Measurements from ENCODE around the gene FPGS. TPM values are rescaled to one million over a fixed set of nuclear protein-coding genes. Genes with fewer than 3 reads are reported as not detected.
"Not testable (repeated sequence)": the region's sequence is repeated elsewhere in the genome, so short reads cannot be mapped to it uniquely, and the experiment has no call there.

Gene FPGS
- total RNA-seq, 1 donor from 2014 or later: 65.1 TPM

DNA sequence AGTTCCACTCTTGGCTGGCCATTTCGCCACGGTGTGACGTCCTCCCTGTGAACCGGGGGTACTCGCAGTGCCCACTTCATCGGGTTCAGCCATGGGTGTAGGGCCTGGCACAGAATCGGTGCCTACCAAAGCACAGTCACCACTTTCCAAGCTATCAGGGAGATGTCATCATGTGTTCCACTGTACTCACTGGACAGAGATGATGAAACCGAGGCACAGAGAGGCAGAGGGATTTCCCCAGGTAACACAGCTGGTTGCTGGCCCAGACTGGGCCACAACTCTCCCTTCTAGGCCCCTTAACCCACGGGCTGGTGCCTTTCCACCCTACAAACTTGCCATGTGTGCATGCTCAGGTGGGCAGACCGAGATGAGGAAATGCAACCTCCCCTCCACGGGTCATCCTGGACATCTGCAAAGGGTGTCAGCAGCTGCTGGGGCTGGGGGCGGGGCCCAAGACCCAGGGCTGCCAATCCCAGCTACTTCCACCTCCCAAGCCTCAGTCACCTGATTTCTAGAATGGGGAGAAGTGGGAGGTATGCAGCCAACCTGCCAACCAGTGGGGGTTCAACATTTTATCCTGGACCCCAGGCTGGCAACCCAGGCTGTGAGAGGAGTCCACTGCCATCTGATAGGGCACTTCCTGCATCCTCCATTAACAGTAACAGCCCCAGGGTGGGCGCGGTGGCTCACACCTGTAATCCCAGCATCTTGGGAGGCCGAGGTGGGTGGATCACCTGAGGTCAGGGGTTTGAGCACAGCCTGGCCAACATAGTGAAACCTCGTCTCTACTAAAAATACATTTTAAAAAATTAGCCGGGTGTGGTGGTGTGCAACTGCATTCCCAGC, 23.3 kb upstream of the FPGS start:
- Mint-ChIP-seq H3K36me3 (ENCODE audit: unreplicated experiment) (no peaks in the 10 kb centered on the region), H3K4me1 (ENCODE audit: unreplicated experiment) (peaks cover 15% of the 10 kb centered on the region), H3K27ac (ENCODE audit: unreplicated experiment) (peak overlapping the region; percentile 27), H3K4me3 (ENCODE audit: unreplicated experiment) (no peak overlapping the region), H3K9me3 (ENCODE audit: unreplicated experiment) (no peaks in the 10 kb centered on the region), H3K27me3 (ENCODE audit: unreplicated experiment) (no peaks in the 10 kb centered on the region)
- DNase-seq (ENCODE audit: extremely low spot score, unreplicated experiment): no peak
- TF ChIP-seq, protein P1, sequence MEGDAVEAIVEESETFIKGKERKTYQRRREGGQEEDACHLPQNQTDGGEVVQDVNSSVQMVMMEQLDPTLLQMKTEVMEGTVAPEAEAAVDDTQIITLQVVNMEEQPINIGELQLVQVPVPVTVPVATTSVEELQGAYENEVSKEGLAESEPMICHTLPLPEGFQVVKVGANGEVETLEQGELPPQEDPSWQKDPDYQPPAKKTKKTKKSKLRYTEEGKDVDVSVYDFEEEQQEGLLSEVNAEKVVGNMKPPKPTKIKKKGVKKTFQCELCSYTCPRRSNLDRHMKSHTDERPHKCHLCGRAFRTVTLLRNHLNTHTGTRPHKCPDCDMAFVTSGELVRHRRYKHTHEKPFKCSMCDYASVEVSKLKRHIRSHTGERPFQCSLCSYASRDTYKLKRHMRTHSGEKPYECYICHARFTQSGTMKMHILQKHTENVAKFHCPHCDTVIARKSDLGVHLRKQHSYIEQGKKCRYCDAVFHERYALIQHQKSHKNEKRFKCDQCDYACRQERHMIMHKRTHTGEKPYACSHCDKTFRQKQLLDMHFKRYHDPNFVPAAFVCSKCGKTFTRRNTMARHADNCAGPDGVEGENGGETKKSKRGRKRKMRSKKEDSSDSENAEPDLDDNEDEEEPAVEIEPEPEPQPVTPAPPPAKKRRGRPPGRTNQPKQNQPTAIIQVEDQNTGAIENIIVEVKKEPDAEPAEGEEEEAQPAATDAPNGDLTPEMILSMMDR (IDR thresholded peaks at IDR 0.05): no peak

DNA sequence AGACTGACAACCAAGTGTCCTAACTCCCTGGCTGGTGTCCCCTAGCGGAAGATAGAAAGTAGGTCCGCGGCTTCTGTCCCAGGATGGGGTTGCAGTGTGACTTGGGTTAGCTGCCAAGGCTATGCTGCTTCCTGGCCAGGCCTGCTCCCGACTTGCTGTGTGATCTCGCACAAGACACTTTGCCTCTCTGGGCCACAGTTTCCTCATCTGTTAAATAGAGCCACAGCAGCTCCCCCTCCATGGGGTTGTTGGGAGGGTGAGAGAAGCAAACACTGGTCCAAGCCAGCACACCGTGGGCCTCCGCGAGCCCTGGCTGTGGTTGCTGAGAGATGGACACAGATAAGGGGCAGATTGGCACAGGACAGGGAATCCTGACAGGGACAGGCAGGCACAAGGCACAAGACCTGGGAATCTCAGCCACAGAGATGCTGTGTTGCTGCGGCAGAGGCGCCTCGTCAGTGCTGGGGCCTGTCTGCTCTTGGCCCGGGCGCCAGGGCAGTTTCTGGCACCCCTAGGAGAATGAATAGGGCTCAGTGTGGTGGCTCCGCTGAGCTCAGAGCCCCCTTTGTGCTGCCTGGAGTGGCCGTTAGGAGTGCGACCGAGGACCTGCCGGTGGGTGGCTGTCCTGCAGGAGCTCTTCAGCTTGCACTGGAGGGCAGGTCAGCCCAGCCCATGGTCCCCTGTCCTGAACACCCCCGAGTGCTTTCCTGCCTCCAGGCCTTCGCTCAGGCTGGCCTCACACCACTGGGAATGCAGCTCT, 22.4 kb upstream of the FPGS start:
- TF ChIP-seq, protein P1 (IDR thresholded peaks at IDR 0.05): no peak
- H3K4me1 Mint-ChIP-seq (ENCODE audit: unreplicated experiment): peaks cover 17% of the 10 kb centered on the region
- H3K27ac Mint-ChIP-seq (ENCODE audit: unreplicated experiment): no peak overlapping the region
- DNase-seq (ENCODE audit: extremely low spot score, unreplicated experiment): no peak
- H3K4me3 Mint-ChIP-seq (ENCODE audit: unreplicated experiment): no peak overlapping the region
- H3K9me3 Mint-ChIP-seq (ENCODE audit: unreplicated experiment): no peaks in the 10 kb centered on the region
- H3K36me3 Mint-ChIP-seq (ENCODE audit: unreplicated experiment): no peaks in the 10 kb centered on the region
- no peaks in the 10 kb centered on the region for H3K27me3 Mint-ChIP-seq (ENCODE audit: unreplicated experiment)

DNA sequence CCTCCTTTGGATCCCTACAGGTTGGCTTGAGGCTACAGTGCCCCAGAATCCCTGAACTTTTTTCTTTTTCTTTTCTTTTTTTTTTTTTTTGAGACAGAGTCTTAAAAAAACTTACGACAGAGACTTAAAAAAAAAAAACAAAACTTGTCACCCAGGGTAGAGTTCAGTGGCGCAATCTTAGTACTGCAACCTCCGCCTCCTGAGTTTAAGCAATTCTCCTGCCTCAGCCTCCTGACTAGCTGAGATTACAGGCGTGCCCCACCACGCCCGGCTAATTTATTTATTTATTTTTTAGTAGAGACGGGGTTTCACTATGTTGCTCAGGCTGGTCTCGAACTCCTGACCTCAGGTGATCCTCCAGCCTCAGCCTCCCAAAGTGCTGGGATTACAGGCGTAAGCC, 21.8 kb upstream of the FPGS start:
- peaks cover 17% of the 10 kb centered on the region for H3K4me1 Mint-ChIP-seq (ENCODE audit: unreplicated experiment)
- not testable (repeated sequence) for H3K27me3 Mint-ChIP-seq (ENCODE audit: unreplicated experiment); DNase-seq (ENCODE audit: extremely low spot score, unreplicated experiment); H3K27ac Mint-ChIP-seq (ENCODE audit: unreplicated experiment); H3K36me3 Mint-ChIP-seq (ENCODE audit: unreplicated experiment); H3K4me3 Mint-ChIP-seq (ENCODE audit: unreplicated experiment); H3K9me3 Mint-ChIP-seq (ENCODE audit: unreplicated experiment)

DNA sequence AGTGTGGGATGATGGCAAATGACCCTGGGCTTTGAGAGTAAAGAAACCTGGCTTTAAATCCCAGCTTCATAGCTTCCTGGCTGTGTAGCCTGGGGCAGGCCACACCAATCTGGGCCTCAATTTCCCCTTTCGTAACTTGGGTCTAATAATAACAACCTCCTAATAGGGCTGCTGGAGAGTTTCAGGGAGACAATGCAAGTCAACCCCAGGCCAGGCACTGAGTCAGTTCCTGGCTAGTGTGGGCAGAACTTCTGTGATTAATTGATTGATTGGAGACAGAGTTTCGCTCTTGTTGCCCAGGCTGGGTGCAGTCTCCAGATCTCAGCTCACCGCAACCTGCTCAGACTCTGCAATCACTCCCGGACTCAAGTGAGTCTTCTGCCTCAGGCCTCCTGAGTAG, 20.9 kb upstream of the FPGS start:
- Mint-ChIP-seq H3K4me3 (ENCODE audit: unreplicated experiment) (no peak overlapping the region), H3K9me3 (ENCODE audit: unreplicated experiment) (no peaks in the 10 kb centered on the region), H3K27me3 (ENCODE audit: unreplicated experiment) (no peaks in the 10 kb centered on the region), H3K27ac (ENCODE audit: unreplicated experiment) (no peak overlapping the region), H3K36me3 (ENCODE audit: unreplicated experiment) (no peaks in the 10 kb centered on the region), H3K4me1 (ENCODE audit: unreplicated experiment) (peaks cover 20% of the 10 kb centered on the region)
- TF ChIP-seq, protein P1 (IDR thresholded peaks at IDR 0.05): no peak
- no peak for DNase-seq (ENCODE audit: extremely low spot score, unreplicated experiment)

DNA sequence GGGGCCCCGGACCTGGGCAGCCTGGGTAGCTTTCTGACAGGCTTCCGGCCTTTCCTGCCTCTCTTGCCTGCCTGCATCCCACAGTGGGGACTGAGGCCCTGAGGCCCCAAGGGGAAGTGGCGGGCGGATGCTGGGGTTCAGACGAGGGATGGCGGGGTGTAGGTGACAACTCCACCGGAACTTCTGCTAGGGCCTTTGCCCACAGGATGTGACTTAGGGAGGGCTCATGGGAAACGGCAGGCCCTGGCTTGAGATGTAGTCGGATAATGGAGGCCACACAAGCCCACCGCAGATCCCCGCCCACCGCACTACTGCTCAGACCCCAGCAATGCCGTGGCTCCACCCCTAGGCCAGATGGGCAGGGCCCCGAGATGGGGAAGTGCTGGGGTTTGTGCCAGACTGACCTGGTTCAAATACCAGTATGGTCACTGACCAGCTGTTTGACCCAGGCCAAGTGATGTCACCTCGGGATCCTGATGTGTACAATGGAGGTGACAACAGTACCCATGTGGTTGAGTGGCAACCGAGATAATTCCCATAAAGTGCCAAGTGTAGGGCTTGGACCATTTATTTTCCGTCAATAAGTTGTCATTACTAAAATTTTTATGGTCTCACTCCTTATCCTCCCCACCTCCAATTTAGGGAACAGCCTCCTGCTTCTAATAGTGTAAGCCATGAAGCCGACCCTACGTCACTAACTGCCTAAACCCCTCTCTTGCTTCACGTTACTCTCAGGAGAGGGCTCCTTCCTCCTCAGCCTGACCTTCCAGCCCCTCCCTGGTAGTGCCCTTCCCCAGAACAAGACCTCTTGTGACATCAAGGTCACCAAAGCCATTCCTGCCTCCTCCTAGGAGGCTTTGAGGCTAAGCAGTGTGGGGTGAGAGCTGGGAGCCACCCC, 19.3 kb upstream of the FPGS start:
- DNase-seq (ENCODE audit: extremely low spot score, unreplicated experiment): no peak
- peaks cover 7% of the 10 kb centered on the region for H3K36me3 Mint-ChIP-seq (ENCODE audit: unreplicated experiment)
- H3K4me1 Mint-ChIP-seq (ENCODE audit: unreplicated experiment): peaks cover 24% of the 10 kb centered on the region
- no peak overlapping the region for H3K4me3 Mint-ChIP-seq (ENCODE audit: unreplicated experiment)
- H3K27me3 Mint-ChIP-seq (ENCODE audit: unreplicated experiment): no peaks in the 10 kb centered on the region
- TF ChIP-seq, protein P1 (IDR thresholded peaks at IDR 0.05): no peak
- no peaks in the 10 kb centered on the region for H3K9me3 Mint-ChIP-seq (ENCODE audit: unreplicated experiment)
- no peak overlapping the region for H3K27ac Mint-ChIP-seq (ENCODE audit: unreplicated experiment)
